ENCODE results near the gene LSM12.

DNA sequence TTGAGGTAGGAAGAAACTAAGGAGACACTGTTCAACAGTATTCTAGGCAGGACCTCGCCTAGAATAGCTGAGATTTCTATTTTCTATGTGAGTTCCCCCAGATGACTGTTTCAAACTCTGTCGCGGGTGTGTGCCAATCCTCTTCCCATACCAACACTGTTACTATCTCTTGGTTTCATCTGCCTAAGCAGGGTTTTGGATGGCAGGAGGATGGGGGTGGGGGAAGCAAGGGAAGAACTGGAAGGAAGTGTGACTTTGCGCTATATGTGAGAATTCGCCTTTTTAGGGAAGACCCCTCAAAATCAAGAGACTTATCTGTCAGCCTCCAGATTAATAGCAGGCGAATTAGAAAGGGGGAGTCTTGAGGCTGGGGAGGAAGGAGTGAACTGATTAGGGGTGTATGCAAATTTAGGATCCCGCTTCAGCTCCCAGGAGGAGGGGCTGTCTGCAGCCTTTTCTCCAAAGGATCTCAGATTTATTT is 3.5 kb upstream of the LSM12 start:
- TF ChIP-seq, protein P1, sequence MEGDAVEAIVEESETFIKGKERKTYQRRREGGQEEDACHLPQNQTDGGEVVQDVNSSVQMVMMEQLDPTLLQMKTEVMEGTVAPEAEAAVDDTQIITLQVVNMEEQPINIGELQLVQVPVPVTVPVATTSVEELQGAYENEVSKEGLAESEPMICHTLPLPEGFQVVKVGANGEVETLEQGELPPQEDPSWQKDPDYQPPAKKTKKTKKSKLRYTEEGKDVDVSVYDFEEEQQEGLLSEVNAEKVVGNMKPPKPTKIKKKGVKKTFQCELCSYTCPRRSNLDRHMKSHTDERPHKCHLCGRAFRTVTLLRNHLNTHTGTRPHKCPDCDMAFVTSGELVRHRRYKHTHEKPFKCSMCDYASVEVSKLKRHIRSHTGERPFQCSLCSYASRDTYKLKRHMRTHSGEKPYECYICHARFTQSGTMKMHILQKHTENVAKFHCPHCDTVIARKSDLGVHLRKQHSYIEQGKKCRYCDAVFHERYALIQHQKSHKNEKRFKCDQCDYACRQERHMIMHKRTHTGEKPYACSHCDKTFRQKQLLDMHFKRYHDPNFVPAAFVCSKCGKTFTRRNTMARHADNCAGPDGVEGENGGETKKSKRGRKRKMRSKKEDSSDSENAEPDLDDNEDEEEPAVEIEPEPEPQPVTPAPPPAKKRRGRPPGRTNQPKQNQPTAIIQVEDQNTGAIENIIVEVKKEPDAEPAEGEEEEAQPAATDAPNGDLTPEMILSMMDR (IDR thresholded peaks at IDR 0.05), result no peak
- peak; percentile 52 for TF ChIP-seq EZH2 (IDR thresholded peaks at IDR 0.05)

Data from neural progenitor cell (in vitro differentiated cells).